H1 (cell line): ENCODE data around the gene FADS6. TPM values are rescaled to one million over a fixed set of nuclear protein-coding genes. Genes with fewer than 3 reads are reported as not detected.

Source experiments
- CTCF ChIA-PET: fragments of 300-600 bp; sonication (Branson Sonifier 250); formaldehyde crosslinking; loops from one replicate; lab custom pipeline; 2021; ENCODE audit not compliant: partially characterized antibody; lab: Charles Lee
- POLR2A ChIA-PET: fragments of 300-600 bp; sonication (Branson Sonifier 250); formaldehyde crosslinking; loops from one replicate; lab custom pipeline; 2021; ENCODE audit warnings: inconsistent platforms; ENCODE audit not compliant: partially characterized antibody; lab: Charles Lee
- DNase-seq, 2 experiments: peaks; one replicate each; pipeline versions ENCODE4 v3.0.0 to v3.0.0-alpha.2; 2010 to 2022; ENCODE audit warnings: low spot score in 2 of 2, low read depth in 1 of 2, mixed read lengths in 1 of 2
- FAIRE-seq: peaks from 2 replicates; lab custom pipeline; 2011; peaks lifted over from hg19 to GRCh38; lab: Jason Lieb, UNC
- H2AFZ ChIP-seq: 2 replicates; pipeline ENCODE4 v1.8.1; 2012; ENCODE audit warnings: low read length, inconsistent platforms
- H2AK5ac ChIP-seq: 2 replicates; pipeline ENCODE4 v1.6.1; 2013; ENCODE audit warnings: low read depth, low read length
- H2BK120ac ChIP-seq: replicated peaks from 2 replicates; pipeline ENCODE3; 2013; ENCODE audit warnings: low read depth, low read length, inconsistent platforms
- H2BK12ac ChIP-seq: 2 replicates; pipeline ENCODE4 v1.6.1; 2013; ENCODE audit warnings: low read depth, low read length
- H2BK15ac ChIP-seq: 2 replicates; pipeline ENCODE4 v1.6.1; 2013; ENCODE audit warnings: low read length
- H2BK20ac ChIP-seq: 2 replicates; pipeline ENCODE4 v1.6.1; 2013; ENCODE audit warnings: low read length
- H2BK5ac ChIP-seq: 2 replicates; pipeline ENCODE4 v1.6.1; 2013; ENCODE audit warnings: low read depth, low read length
- H3K14ac ChIP-seq: 2 replicates; pipeline ENCODE4 v1.6.1; 2013; ENCODE audit warnings: inconsistent platforms; ENCODE audit not compliant: insufficient read length
- H3K18ac ChIP-seq: 2 replicates; pipeline ENCODE4 v1.6.1; 2013; ENCODE audit warnings: low read length; ENCODE audit errors: extremely low read depth
- H3K23ac ChIP-seq: 2 replicates; pipeline ENCODE4 v1.6.1; 2013; ENCODE audit warnings: inconsistent platforms; ENCODE audit not compliant: insufficient read length
- H3K23me2 ChIP-seq: 2 replicates; pipeline ENCODE4 v1.6.1; 2013; ENCODE audit warnings: low read depth, low read length
- H3K27ac ChIP-seq: 2 replicates; pipeline ENCODE4 v1.6.1; 2011; ENCODE audit warnings: low read depth, low read length, inconsistent platforms
- H3K27me3 ChIP-seq, 4 experiments: replicated peaks in 1 of 4; 1 replicate in 1 of 4; 2 replicates in 3 of 4; pipeline versions ENCODE4 v1.6.1 to v1.8.1; 2011 to 2013; ENCODE audit warnings: low read length in 3 of 4, mild to moderate bottlenecking in 3 of 4, inconsistent platforms in 2 of 4, mixed read lengths in 2 of 4, moderate library complexity in 1 of 4; ENCODE audit not compliant: control insufficient read depth in 3 of 4, insufficient read depth in 3 of 4; ENCODE audit errors: extremely low read depth in 1 of 4
- H3K36me3 ChIP-seq, 4 experiments: 2 replicates each; pipeline versions ENCODE4 v1.6.1 to v1.8.1; 2011 to 2013; ENCODE audit warnings: mild to moderate bottlenecking in 4 of 4, low read length in 3 of 4, moderate library complexity in 2 of 4, control low read depth in 1 of 4, inconsistent platforms in 1 of 4; ENCODE audit not compliant: insufficient read depth in 4 of 4, control insufficient read depth in 2 of 4
- H3K4ac ChIP-seq: replicated peaks from 2 replicates; pipeline ENCODE3; 2013; ENCODE audit warnings: low read length, low read depth, mixed read lengths, inconsistent platforms; ENCODE audit not compliant: insufficient read length
- H3K4me1 ChIP-seq, 4 experiments: replicated peaks in 1 of 4; 1 replicate in 1 of 4; 2 replicates in 3 of 4; pipeline versions ENCODE4 v1.6.1 to v1.8.1; 2011 to 2013; ENCODE audit warnings: low read length in 3 of 4, inconsistent platforms in 2 of 4, mixed read lengths in 1 of 4; ENCODE audit not compliant: insufficient read depth in 4 of 4, control insufficient read depth in 3 of 4
- H3K4me2 ChIP-seq, 2 experiments: 2 replicates each; pipeline versions ENCODE4 v1.6.1 to v1.8.1; 2011 to 2013; ENCODE audit warnings: low read depth in 2 of 2, low read length in 2 of 2, control low read depth in 1 of 2, inconsistent platforms in 1 of 2, mild to moderate bottlenecking in 1 of 2; ENCODE audit not compliant: insufficient read depth in 1 of 2
- H3K4me3 ChIP-seq, 4 experiments: fragments of 200-600, 300-600 bp in 1 of 4; sonication (generic), shearing (Covaris generic), sonication (Bioruptor Twin) in 1 of 4; 2 replicates each; pipeline versions ENCODE4 v1.5.1 to v1.8.1; 2011 to 2016; ENCODE audit warnings: low read length in 4 of 4, low read depth in 3 of 4, control low read depth in 2 of 4, inconsistent platforms in 2 of 4, mild to moderate bottlenecking in 2 of 4, mixed read lengths in 1 of 4, moderate library complexity in 1 of 4; ENCODE audit not compliant: insufficient read depth in 2 of 4; ENCODE audit errors: extremely low read depth in 1 of 4
- H3K56ac ChIP-seq: replicated peaks from 2 replicates; pipeline ENCODE3; 2013; ENCODE audit warnings: low read depth, mild to moderate bottlenecking, mixed read lengths, low read length, inconsistent platforms; ENCODE audit not compliant: insufficient read length
- H3K79me1 ChIP-seq: 2 replicates; pipeline ENCODE4 v1.6.1; 2013; ENCODE audit warnings: low read depth, low read length, control low read depth
- H3K79me2 ChIP-seq, 2 experiments: 2 replicates each; pipeline versions ENCODE4 v1.6.1 to v1.8.1; 2012 to 2013; ENCODE audit warnings: low read length in 2 of 2, mild to moderate bottlenecking in 2 of 2, inconsistent platforms in 1 of 2; ENCODE audit not compliant: insufficient read depth in 2 of 2, control insufficient read depth in 1 of 2
- H3K9ac ChIP-seq, 4 experiments: replicated peaks in 1 of 4; 1 replicate in 1 of 4; 2 replicates in 3 of 4; pipeline versions ENCODE4 v1.6.1 to v1.8.1; 2011 to 2013; ENCODE audit warnings: low read depth in 3 of 4, low read length in 3 of 4, control low read depth in 2 of 4, mild to moderate bottlenecking in 2 of 4, moderate library complexity in 2 of 4, inconsistent platforms in 1 of 4; ENCODE audit errors: extremely low read depth in 1 of 4
- H3K9me3 ChIP-seq, 2 experiments: 2 replicates each; pipeline versions ENCODE4 v1.6.1 to v1.8.1; 2012 to 2013; ENCODE audit warnings: mild to moderate bottlenecking in 2 of 2, moderate library complexity in 2 of 2, control low read depth in 1 of 2, inconsistent platforms in 1 of 2, low read depth in 1 of 2, low read length in 1 of 2, mixed read lengths in 1 of 2; ENCODE audit not compliant: insufficient read depth in 2 of 2
- H4K20me1 ChIP-seq, 2 experiments: replicated peaks in 1 of 2; 2 replicates each; pipeline versions ENCODE3 to v1.8.1; 2011 to 2013; ENCODE audit warnings: inconsistent platforms in 2 of 2, low read length in 2 of 2, mild to moderate bottlenecking in 1 of 2; ENCODE audit not compliant: insufficient read depth in 2 of 2, control insufficient read depth in 1 of 2
- H4K5ac ChIP-seq: 2 replicates; pipeline ENCODE4 v1.6.1; 2013; ENCODE audit warnings: low read length, low read depth, mixed read lengths, inconsistent platforms; ENCODE audit not compliant: insufficient read length
- H4K8ac ChIP-seq: 2 replicates; pipeline ENCODE4 v1.8.0; 2013; ENCODE audit warnings: mild to moderate bottlenecking, moderate library complexity, low read length, inconsistent platforms; ENCODE audit not compliant: insufficient read depth; ENCODE audit errors: extremely low read depth
- H4K91ac ChIP-seq: replicated peaks from 2 replicates; pipeline ENCODE3; 2013; ENCODE audit warnings: low read length, mixed read lengths, inconsistent platforms; ENCODE audit not compliant: insufficient read length
- BACH1 ChIP-seq: IDR thresholded peaks from 2 replicates; pipeline ENCODE4 v1.6.1; 2012; ENCODE audit warnings: low read length, improper control_type of control experiment
- CHD2 ChIP-seq: IDR thresholded peaks from 2 replicates; pipeline ENCODE4 v1.6.1; 2012; ENCODE audit warnings: low read length, improper control_type of control experiment
- FOSL1 ChIP-seq: IDR thresholded peaks from 2 replicates; pipeline ENCODE4 v1.6.1; 2011; ENCODE audit warnings: mild to moderate bottlenecking, low read depth, low read length, moderate library complexity; ENCODE audit not compliant: insufficient read depth
- HDAC6 ChIP-seq: IDR thresholded peaks from one replicate; pipeline ENCODE4 v1.7.1; 2012; ENCODE audit warnings: low read depth, mild to moderate bottlenecking, inconsistent platforms, low read length, moderate library complexity
- JUND ChIP-seq: IDR thresholded peaks from 2 replicates; pipeline ENCODE4 v1.6.1; 2011; ENCODE audit warnings: mild to moderate bottlenecking, improper control_type of control experiment, low read length
- KDM5A ChIP-seq: fragments of 200-600 bp; IDR thresholded peaks from 2 replicates; pipeline ENCODE4 v1.7.1; 2012; ENCODE audit warnings: mild to moderate bottlenecking, low read length, inconsistent platforms, mixed read lengths
- MAFK ChIP-seq: IDR thresholded peaks from 2 replicates; pipeline ENCODE4 v1.6.1; 2012; ENCODE audit warnings: low read depth, mild to moderate bottlenecking, improper control_type of control experiment, low read length
- RNF2 ChIP-seq: fragments of 200-900, 300-1000 bp; sonication (generic); IDR thresholded peaks from 2 replicates; pipeline ENCODE4 v1.7.1; 2016; ENCODE audit warnings: borderline replicate concordance, low read depth, mild to moderate bottlenecking, antibody characterized with exemption, low read length; ENCODE audit not compliant: poor library complexity, severe bottlenecking; ENCODE audit errors: missing control alignments
- RXRA ChIP-seq: IDR thresholded peaks from 2 replicates; pipeline ENCODE4 v1.6.1; 2011; ENCODE audit warnings: low read depth, mild to moderate bottlenecking, low read length, moderate library complexity; ENCODE audit not compliant: insufficient read depth
- SAP30 ChIP-seq: fragments of 300-600 bp; sonication (generic); IDR thresholded peaks from 2 replicates; pipeline ENCODE4 v1.7.1; 2012; ENCODE audit warnings: low read length, moderate library complexity, mild to moderate bottlenecking, inconsistent platforms; ENCODE audit not compliant: insufficient read depth, insufficient replicate concordance
- WGBS, 2 experiments: shearing (Covaris generic) in 1 of 2; methylation state at CpG; one replicate each; pipeline versions ENCODE4 v1.1.6 to v1.1.7; 2013 to 2015; ENCODE audit warnings: low lambda C conversion rate in 2 of 2, mixed read lengths in 2 of 2, inconsistent platforms in 1 of 2, low coverage in 1 of 2, missing lambda C conversion rate in 1 of 2; ENCODE audit not compliant: insufficient replicate concordance in 2 of 2, insufficient coverage in 1 of 2, insufficient read length in 1 of 2; ENCODE audit errors: extremely low coverage in 1 of 2, missing lambda C conversion rate in 1 of 2; 5-methylcytosine and 5-hydroxymethylcytosine counted together
- polyA plus RNA-seq, 7 experiments: library from polyadenylated mRNA; depleted of rRNA in 3 of 7; stranded (reverse) in 5 of 7; unstranded in 2 of 7; fragments of >200 nt in 5 of 7; fragments of 200-250 nt in 2 of 7; gene quantifications; 1 replicate in 5 of 7; 2 replicates in 1 of 7; 4 replicates in 1 of 7; pipeline versions ENCODE4 v1.2.1 to v1.2.3, GENCODE V29; 2011 to 2013; ENCODE audit warnings: missing spikeins in 2 of 7, mixed read lengths in 2 of 7
- total RNA-seq: library from RNA; stranded (reverse); fragmentation: NEBNext Ultra II Directional; extraction: Animal tissue kit (Norgen Biotek cat#: 25700); gene quantifications from 2 replicates; pipeline ENCODE4 v1.2.1, GENCODE V29; 2021
- TF ChIP-seq, protein P1 (sequence below), 3 experiments: IDR thresholded peaks; 1 replicate in 2 of 3; 2 replicates in 1 of 3; pipeline versions ENCODE4 v1.5.1 to v1.6.1; 2011; ENCODE audit warnings: low read length in 3 of 3, mild to moderate bottlenecking in 3 of 3, inconsistent platforms in 2 of 3, low read depth in 1 of 3, moderate library complexity in 1 of 3; ENCODE audit not compliant: insufficient read depth in 1 of 3; ENCODE audit errors: control extremely low read depth in 1 of 3

The FADS6 gene
- total and polyA plus RNA-seq, 2 of the 8 experiments (the other 6 are each of a cell fraction or from before 2014, with no cell fraction given), result 0.56 to 2.5 TPM

DNA sequence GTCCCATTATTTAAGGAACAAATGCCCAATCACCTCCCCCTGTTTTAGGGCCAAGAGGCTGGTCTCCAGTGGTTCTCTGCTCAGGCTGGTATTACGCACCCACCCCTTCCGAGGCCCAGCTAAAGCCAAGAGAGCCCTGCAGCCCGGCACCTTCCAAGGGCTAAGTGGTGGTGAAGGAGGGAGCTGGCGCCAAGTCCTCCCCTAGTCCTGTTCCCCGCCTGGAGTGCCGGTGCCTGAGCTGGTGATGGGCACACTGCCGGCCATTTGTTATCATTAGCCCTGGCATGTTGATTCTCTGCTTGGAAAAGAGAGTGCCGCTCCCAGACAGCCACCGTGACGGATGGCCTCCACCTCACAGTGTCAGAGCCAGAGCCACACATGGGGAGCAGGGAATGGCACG lies 65.6 kb downstream of the FADS6 start:
- FAIRE-seq, result no peak
- TF ChIP-seq BACH1 (no peak), SAP30 (no peak), RNF2 (no peak), MAFK (no peak), RXRA (no peak), FOSL1 (no peak), CHD2 (no peak), KDM5A (no peak), HDAC6 (no peak), JUND (no peak)
- TF ChIP-seq, protein P1, sequence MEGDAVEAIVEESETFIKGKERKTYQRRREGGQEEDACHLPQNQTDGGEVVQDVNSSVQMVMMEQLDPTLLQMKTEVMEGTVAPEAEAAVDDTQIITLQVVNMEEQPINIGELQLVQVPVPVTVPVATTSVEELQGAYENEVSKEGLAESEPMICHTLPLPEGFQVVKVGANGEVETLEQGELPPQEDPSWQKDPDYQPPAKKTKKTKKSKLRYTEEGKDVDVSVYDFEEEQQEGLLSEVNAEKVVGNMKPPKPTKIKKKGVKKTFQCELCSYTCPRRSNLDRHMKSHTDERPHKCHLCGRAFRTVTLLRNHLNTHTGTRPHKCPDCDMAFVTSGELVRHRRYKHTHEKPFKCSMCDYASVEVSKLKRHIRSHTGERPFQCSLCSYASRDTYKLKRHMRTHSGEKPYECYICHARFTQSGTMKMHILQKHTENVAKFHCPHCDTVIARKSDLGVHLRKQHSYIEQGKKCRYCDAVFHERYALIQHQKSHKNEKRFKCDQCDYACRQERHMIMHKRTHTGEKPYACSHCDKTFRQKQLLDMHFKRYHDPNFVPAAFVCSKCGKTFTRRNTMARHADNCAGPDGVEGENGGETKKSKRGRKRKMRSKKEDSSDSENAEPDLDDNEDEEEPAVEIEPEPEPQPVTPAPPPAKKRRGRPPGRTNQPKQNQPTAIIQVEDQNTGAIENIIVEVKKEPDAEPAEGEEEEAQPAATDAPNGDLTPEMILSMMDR (IDR thresholded peaks at IDR 0.05; ENCODE audit: control extremely low read depth in 1 of 3, insufficient read depth in 1 of 3, low read depth in 1 of 3, low read length in 3 of 3), result no peak

More for the DNA sequence above, 65.6 kb downstream of the FADS6 start:
- Histone ChIP-seq H3K56ac (no peak overlapping the region), H3K9ac (no peak overlapping the region), H2BK20ac (no peak overlapping the region), H2BK120ac (no peak overlapping the region), H3K18ac (no peak overlapping the region), H3K9me3 (no peaks in the 10 kb centered on the region), H3K4me2 (no peak overlapping the region), H4K20me1 (peaks cover 5 to 18% of the 10 kb centered on the region in 2 experiments), H4K5ac (no peak overlapping the region), H3K79me2 (no peaks in the 10 kb centered on the region), H2AFZ (no peak overlapping the region), H2BK12ac (no peak overlapping the region), H4K8ac (no peak overlapping the region), H3K4me1 (no peaks in the 10 kb centered on the region; a peak in 1 of 7 replicates), H3K27me3 (no peaks in the 10 kb centered on the region; a peak in 1 of 7 replicates), H3K36me3 (no peaks in the 10 kb centered on the region; a peak in 1 of 8 replicates), H3K23me2 (no peaks in the 10 kb centered on the region), H2BK15ac (no peak overlapping the region), H3K79me1 (no peaks in the 10 kb centered on the region), H4K91ac (no peak overlapping the region), H3K27ac (no peak overlapping the region), H2BK5ac (no peak overlapping the region), H3K23ac (no peak overlapping the region), H3K14ac (no peak overlapping the region), H3K4ac (no peak overlapping the region), H3K4me3 (no peak overlapping the region), H2AK5ac (no peak overlapping the region)
- ChIA-PET POLR2A (no interaction called here), CTCF (interaction anchor here (1.0 to 99.6 kb wide), 4 partner anchors 9 to 134 kb away, joined by 3 to 2981 read pairs (median 1492); partner anchors contain the start of genes FDXR, GRIN2C and NAT9)
- DNase-seq, result no peak
- WGBS, 2 experiments, result 94% methylated on average over 11 of the region's 11 CpGs; no CpG with 5 or more reads in 1 of the 2 experiments
